K562 (cell line): ENCODE measurements around the gene EIPR1. TPM values are rescaled to one million over a fixed set of nuclear protein-coding genes. Genes with fewer than 3 reads are reported as not detected.

Experiments
- ATAC-seq: fragments of 200-7000 bp; cut with Tn5 transposase; 3 replicates; pipeline ENCODE4 v1.9.1; 2020; ENCODE audit warnings: moderate library complexity
- BruUV-seq: library from RNA; stranded (reverse); fragments of 400-500 nt; replicated peaks from 2 replicates; lab custom pipeline; 2021; lab: Mats Ljungman, UMichigan
- CTCF ChIA-PET: fragments of 300-600 bp; formaldehyde crosslinking; extraction: SDS; loops from one replicate; lab custom pipeline; 2021; ENCODE audit warnings: low intra/inter-chr PET ratio; lab: Yijun Ruan, JAX
- POLR2A ChIA-PET: fragments of 300-600, 350-650 bp; sonication (Branson Sonifier 250); formaldehyde crosslinking; extraction: SDS; loops from one replicate; lab custom pipeline; 2021; ENCODE audit warnings: antibody characterized with exemption, inconsistent platforms; lab: Yijun Ruan, JAX
- DNase-seq, 4 experiments: peaks; one replicate each; pipeline versions ENCODE4 v3.0.0 to v3.0.0-alpha.2; 2011 to 2018; ENCODE audit warnings: low spot score in 3 of 4, mixed read lengths in 3 of 4; ENCODE audit errors: extremely low read depth in 1 of 4
- FAIRE-seq: peaks from 2 replicates; lab custom pipeline; 2011; peaks lifted over from hg19 to GRCh38; lab: Jason Lieb, UNC
- H2AFZ ChIP-seq: 2 replicates; pipeline ENCODE4 v1.6.0; 2011; ENCODE audit warnings: low read depth, low read length, control low read depth, inconsistent platforms
- H3K27ac ChIP-seq: fragments of 200-600 bp; 3 replicates; pipeline ENCODE4 v1.8.0; 2011; ENCODE audit warnings: low read depth, mild to moderate bottlenecking, control low read depth, inconsistent platforms, low read length, moderate library complexity, mixed read lengths; ENCODE audit errors: extremely low read depth
- H3K27me3 ChIP-seq, 2 experiments: fragments of 300-600 bp in 1 of 2; 2 replicates in 1 of 2; 3 replicates in 1 of 2; pipeline versions ENCODE4 v1.6.0 to v1.8.0; 2011; ENCODE audit warnings: inconsistent platforms in 2 of 2, low read length in 2 of 2, mild to moderate bottlenecking in 1 of 2, mixed read lengths in 1 of 2, moderate library complexity in 1 of 2; ENCODE audit not compliant: control insufficient read depth in 2 of 2, insufficient read depth in 2 of 2
- H3K36me3 ChIP-seq: fragments of 300-600 bp; 3 replicates; pipeline ENCODE4 v1.8.0; 2011; ENCODE audit warnings: mild to moderate bottlenecking, low read length, inconsistent platforms; ENCODE audit not compliant: control insufficient read depth, insufficient read depth
- H3K4me1 ChIP-seq, 2 experiments: fragments of 200-600 bp in 1 of 2; replicated peaks in 1 of 2; 2 replicates in 1 of 2; 3 replicates in 1 of 2; pipeline versions ENCODE4 v1.5.1 to v1.8.0; 2011; ENCODE audit warnings: inconsistent platforms in 2 of 2, low read length in 2 of 2, mild to moderate bottlenecking in 1 of 2, mixed read lengths in 1 of 2, moderate library complexity in 1 of 2; ENCODE audit not compliant: control insufficient read depth in 2 of 2, insufficient read depth in 2 of 2
- H3K4me2 ChIP-seq: 2 replicates; pipeline ENCODE4 v1.6.1; 2011; ENCODE audit warnings: low read length, control low read depth, inconsistent platforms, mixed read lengths; ENCODE audit not compliant: insufficient read depth
- H3K4me3 ChIP-seq: fragments of 200-600 bp; sonication (generic), shearing (Covaris generic); 2 replicates; pipeline ENCODE4 v1.5.1; 2016; ENCODE audit warnings: control low read depth, inconsistent platforms
- H3K79me2 ChIP-seq: fragments of 200-600 bp; 3 replicates; pipeline ENCODE4 v1.8.0; 2011; ENCODE audit warnings: low read length, inconsistent platforms; ENCODE audit not compliant: control insufficient read depth, insufficient read depth
- H3K9ac ChIP-seq, 2 experiments: 2 replicates each; pipeline versions ENCODE4 v1.6.0 to v1.6.1; 2011; ENCODE audit warnings: low read depth in 2 of 2, low read length in 2 of 2, control low read depth in 1 of 2, inconsistent platforms in 1 of 2, mild to moderate bottlenecking in 1 of 2, mixed read lengths in 1 of 2; ENCODE audit not compliant: insufficient read depth in 1 of 2
- H3K9me1 ChIP-seq: one replicate; pipeline ENCODE4 v1.6.0; 2011; ENCODE audit warnings: inconsistent platforms, mild to moderate bottlenecking, low read length, moderate library complexity; ENCODE audit not compliant: control insufficient read depth, insufficient read depth
- H3K9me3 ChIP-seq: replicated peaks from 2 replicates; pipeline ENCODE4 v1.5.1; 2011; ENCODE audit warnings: low read depth, low read length, inconsistent platforms; ENCODE audit not compliant: control insufficient read depth, insufficient read depth
- H4K20me1 ChIP-seq: replicated peaks from 2 replicates; pipeline ENCODE4 v1.6.1; 2011; ENCODE audit warnings: low read length, inconsistent platforms, mixed read lengths; ENCODE audit not compliant: control insufficient read depth, insufficient read depth
- FOXK1 ChIP-seq: sonication (generic); formaldehyde crosslinking; IDR thresholded peaks from 2 replicates; pipeline ENCODE4 v1.8.0; 2022; ENCODE audit warnings: missing genetic modification reagents, mild to moderate bottlenecking, borderline replicate concordance
- GATAD2B ChIP-seq: fragments of 450-650 bp; IDR thresholded peaks from 2 replicates; pipeline ENCODE4 v1.6.1; 2017; ENCODE audit warnings: mild to moderate bottlenecking, borderline replicate concordance
- SMARCC2 ChIP-seq: fragments of 450-650 bp; IDR thresholded peaks from 2 replicates; pipeline ENCODE4 v1.6.1; 2017; ENCODE audit warnings: antibody characterized with exemption, moderate library complexity, mild to moderate bottlenecking, low read depth
- SNRNP70 ChIP-seq: fragments of 200-400 bp; formaldehyde crosslinking; optimal IDR thresholded peaks from 2 replicates; pipeline ENCODE3; 2017; ENCODE audit warnings: low read depth, low read length
- SOX6 ChIP-seq: fragments of 450-650 bp; IDR thresholded peaks from 2 replicates; pipeline ENCODE4 v1.6.1; 2014; ENCODE audit warnings: mild to moderate bottlenecking
- TCF3 ChIP-seq: sonication (generic); formaldehyde crosslinking; IDR thresholded peaks from 2 replicates; pipeline ENCODE4 v1.4.0; 2020; ENCODE audit warnings: mild to moderate bottlenecking, missing genetic modification reagents
- ZNF174 ChIP-seq: fragments of 250-450 bp; sonication (Bioruptor Pico); IDR thresholded peaks from 2 replicates; pipeline ENCODE4 v1.4.0; 2020; ENCODE audit warnings: mild to moderate bottlenecking
- ZNF212 ChIP-seq: fragments of 450-650 bp; formaldehyde crosslinking; IDR thresholded peaks from 2 replicates; pipeline ENCODE4 v1.4.0; 2020; ENCODE audit warnings: mild to moderate bottlenecking
- WGBS: fragments of 100-300 bp; shearing (Covaris generic); methylation state at CpG from one replicate; pipeline ENCODE4 v1.1.6; 2016; ENCODE audit warnings: low coverage, mixed read lengths; ENCODE audit not compliant: insufficient coverage; ENCODE audit errors: missing lambda C conversion rate; 5-methylcytosine and 5-hydroxymethylcytosine counted together
- in situ Hi-C: fragments of 300-500 bp; cut with MboI; formaldehyde crosslinking; loops from 4 replicates; pipeline ENCODE4 v1.15.0; 2018; ENCODE audit warnings: inconsistent platforms, mixed read lengths
- intact Hi-C: fragments of 100-400 bp; cut with micrococcal nuclease; formaldehyde crosslinking; loops from 2 replicates; pipeline ENCODE4 v1.14.2; 2022
- polyA plus RNA-seq, 8 experiments: library from polyadenylated mRNA; depleted of rRNA in 4 of 8; stranded (reverse) in 5 of 8; unstranded in 3 of 8; fragments of >200 nt; fragmentation: Nextera tagmentation in 2 of 8; fragmentation: Illumina TruSeq in 1 of 8; extraction: Ambion mirVana in 2 of 8; extraction: Trizol in 1 of 8; gene quantifications; 2 replicates each; pipeline versions ENCODE4 v1.2.1 to v1.2.3, GENCODE V29; 2011 to 2014; ENCODE audit warnings: inconsistent platforms in 1 of 8, missing spikeins in 1 of 8
- total RNA-seq, 7 experiments: library from RNA; depleted of rRNA in 6 of 7; stranded (reverse); fragments of >200 nt in 6 of 7; fragmentation: Illumina TruSeq in 2 of 7; extraction: Trizol in 2 of 7; gene quantifications; 2 replicates each; pipeline versions ENCODE4 v1.2.1 to v1.2.3, GENCODE V29; 2011 to 2021; ENCODE audit warnings: low replicate concordance in 1 of 7
- TF ChIP-seq, protein P1 (sequence below): sonication (generic); formaldehyde crosslinking; IDR thresholded peaks from 2 replicates; pipeline ENCODE4 v1.8.1; 2023; ENCODE audit warnings: mild to moderate bottlenecking, missing genetic modification reagents, moderate library complexity
- TF ChIP-seq, protein P2 (sequence below): fragments of 450-650 bp; IDR thresholded peaks from 2 replicates; pipeline ENCODE4 v1.6.1; 2016
- TF ChIP-seq, protein P3 (sequence below), 2 experiments: IDR thresholded peaks; 2 replicates each; pipeline ENCODE4 v1.6.1; 2012; ENCODE audit warnings: improper control_type of control experiment in 2 of 2, low read depth in 2 of 2, low read length in 2 of 2, borderline replicate concordance in 1 of 2
- TF ChIP-seq, protein P4 (sequence below): fragments of 250-450 bp; sonication (Bioruptor Pico); IDR thresholded peaks from 2 replicates; pipeline ENCODE4 v1.8.0; 2021; ENCODE audit warnings: moderate library complexity, mild to moderate bottlenecking, inconsistent platforms

Gene EIPR1
- total and polyA plus RNA-seq, 9 of the 15 experiments (the other 6 are each of a cell fraction or from before 2014, with no cell fraction given) = 19.9 to 54.4 (median 35.9) TPM

DNA sequence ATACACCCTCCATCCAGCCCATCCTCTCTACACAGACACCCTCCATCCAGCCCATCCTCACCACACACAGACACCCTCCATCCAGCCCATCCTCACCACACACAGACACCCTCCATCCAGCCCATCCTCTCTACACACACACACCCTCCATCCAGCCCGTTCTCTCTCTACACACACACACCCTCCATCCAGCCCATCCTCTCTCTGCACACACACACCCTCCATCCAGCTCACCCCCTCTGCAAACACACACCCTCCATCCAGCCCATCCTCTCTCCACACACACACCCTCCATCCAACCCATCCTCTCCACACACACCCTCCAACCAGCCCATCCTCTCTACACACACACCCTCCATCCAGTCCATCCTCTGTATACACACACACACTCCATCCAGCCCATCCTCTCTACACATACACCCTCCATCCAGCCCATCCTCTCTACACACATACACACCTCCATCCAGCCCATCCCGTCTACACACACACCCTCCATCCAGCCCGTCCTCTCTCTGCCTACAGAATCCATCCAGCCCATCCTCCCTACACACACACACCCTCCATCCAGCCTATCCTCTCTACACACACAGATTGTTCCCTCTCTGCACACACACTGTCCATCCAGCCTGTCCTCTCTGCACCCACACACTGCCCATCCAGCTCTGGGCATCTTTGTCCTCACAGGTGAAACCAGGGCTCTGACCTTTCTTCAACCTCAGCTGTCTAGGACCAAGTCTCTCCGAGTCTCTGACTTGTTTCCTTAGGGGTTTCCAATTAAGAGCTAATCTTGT, 81.2 kb downstream of the EIPR1 start:
- DNase-seq = no peak
- Histone ChIP-seq H3K9ac (no peak overlapping the region), H4K20me1 (peaks cover 4% of the 10 kb centered on the region), H3K36me3 (peaks cover under 1% of the 10 kb centered on the region; the same call in 2 of the 3 replicates), H3K27me3 (no peaks in the 10 kb centered on the region), H3K9me3 (no peaks in the 10 kb centered on the region), H2AFZ (no peak overlapping the region), H3K79me2 (no peaks in the 10 kb centered on the region), H3K9me1 (no peaks in the 10 kb centered on the region), H3K27ac (no peak overlapping the region), H3K4me3 (no peak overlapping the region), H3K4me2 (no peak overlapping the region), H3K4me1 (peaks cover 0 to 4% of the 10 kb centered on the region in 2 experiments; a peak in 2 of 5 replicates)
- ChIA-PET CTCF (no interaction called here), POLR2A (interaction anchor here (0.6 kb wide), 1 partner anchor 46 kb away, joined by 4 read pairs; no protein-coding TSS in a partner anchor)
- WGBS = 41% methylated on average over 3 of the region's 4 CpGs
- ATAC-seq = no peak
- in situ Hi-C loops (no loop called here), intact Hi-C loops (no loop called here)
- BruUV-seq = no TSS peak
- FAIRE-seq = no peak
- TF ChIP-seq, protein P1, sequence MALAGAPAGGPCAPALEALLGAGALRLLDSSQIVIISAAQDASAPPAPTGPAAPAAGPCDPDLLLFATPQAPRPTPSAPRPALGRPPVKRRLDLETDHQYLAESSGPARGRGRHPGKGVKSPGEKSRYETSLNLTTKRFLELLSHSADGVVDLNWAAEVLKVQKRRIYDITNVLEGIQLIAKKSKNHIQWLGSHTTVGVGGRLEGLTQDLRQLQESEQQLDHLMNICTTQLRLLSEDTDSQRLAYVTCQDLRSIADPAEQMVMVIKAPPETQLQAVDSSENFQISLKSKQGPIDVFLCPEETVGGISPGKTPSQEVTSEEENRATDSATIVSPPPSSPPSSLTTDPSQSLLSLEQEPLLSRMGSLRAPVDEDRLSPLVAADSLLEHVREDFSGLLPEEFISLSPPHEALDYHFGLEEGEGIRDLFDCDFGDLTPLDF = no peak
- TF ChIP-seq, protein P2, sequence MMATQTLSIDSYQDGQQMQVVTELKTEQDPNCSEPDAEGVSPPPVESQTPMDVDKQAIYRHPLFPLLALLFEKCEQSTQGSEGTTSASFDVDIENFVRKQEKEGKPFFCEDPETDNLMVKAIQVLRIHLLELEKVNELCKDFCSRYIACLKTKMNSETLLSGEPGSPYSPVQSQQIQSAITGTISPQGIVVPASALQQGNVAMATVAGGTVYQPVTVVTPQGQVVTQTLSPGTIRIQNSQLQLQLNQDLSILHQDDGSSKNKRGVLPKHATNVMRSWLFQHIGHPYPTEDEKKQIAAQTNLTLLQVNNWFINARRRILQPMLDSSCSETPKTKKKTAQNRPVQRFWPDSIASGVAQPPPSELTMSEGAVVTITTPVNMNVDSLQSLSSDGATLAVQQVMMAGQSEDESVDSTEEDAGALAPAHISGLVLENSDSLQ = no peak
- TF ChIP-seq ZNF174 (CRISPR knock-in tag) = no peak
- no peak for TF ChIP-seq SMARCC2
- TF ChIP-seq GATAD2B = no peak
- no peak for TF ChIP-seq SNRNP70
- TF ChIP-seq TCF3 (CRISPR knock-in tag) = no peak
- TF ChIP-seq, protein P3, sequence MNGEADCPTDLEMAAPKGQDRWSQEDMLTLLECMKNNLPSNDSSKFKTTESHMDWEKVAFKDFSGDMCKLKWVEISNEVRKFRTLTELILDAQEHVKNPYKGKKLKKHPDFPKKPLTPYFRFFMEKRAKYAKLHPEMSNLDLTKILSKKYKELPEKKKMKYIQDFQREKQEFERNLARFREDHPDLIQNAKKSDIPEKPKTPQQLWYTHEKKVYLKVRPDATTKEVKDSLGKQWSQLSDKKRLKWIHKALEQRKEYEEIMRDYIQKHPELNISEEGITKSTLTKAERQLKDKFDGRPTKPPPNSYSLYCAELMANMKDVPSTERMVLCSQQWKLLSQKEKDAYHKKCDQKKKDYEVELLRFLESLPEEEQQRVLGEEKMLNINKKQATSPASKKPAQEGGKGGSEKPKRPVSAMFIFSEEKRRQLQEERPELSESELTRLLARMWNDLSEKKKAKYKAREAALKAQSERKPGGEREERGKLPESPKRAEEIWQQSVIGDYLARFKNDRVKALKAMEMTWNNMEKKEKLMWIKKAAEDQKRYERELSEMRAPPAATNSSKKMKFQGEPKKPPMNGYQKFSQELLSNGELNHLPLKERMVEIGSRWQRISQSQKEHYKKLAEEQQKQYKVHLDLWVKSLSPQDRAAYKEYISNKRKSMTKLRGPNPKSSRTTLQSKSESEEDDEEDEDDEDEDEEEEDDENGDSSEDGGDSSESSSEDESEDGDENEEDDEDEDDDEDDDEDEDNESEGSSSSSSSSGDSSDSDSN (IDR thresholded peaks at IDR 0.05; ENCODE audit: borderline replicate concordance in 1 of 2, low read depth in 2 of 2, low read length in 2 of 2) = no peak
- no peak for TF ChIP-seq FOXK1 (CRISPR knock-in tag)
- TF ChIP-seq ZNF212 (CRISPR knock-in tag) = no peak
- TF ChIP-seq, protein P4, sequence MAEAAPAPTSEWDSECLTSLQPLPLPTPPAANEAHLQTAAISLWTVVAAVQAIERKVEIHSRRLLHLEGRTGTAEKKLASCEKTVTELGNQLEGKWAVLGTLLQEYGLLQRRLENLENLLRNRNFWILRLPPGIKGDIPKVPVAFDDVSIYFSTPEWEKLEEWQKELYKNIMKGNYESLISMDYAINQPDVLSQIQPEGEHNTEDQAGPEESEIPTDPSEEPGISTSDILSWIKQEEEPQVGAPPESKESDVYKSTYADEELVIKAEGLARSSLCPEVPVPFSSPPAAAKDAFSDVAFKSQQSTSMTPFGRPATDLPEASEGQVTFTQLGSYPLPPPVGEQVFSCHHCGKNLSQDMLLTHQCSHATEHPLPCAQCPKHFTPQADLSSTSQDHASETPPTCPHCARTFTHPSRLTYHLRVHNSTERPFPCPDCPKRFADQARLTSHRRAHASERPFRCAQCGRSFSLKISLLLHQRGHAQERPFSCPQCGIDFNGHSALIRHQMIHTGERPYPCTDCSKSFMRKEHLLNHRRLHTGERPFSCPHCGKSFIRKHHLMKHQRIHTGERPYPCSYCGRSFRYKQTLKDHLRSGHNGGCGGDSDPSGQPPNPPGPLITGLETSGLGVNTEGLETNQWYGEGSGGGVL (CRISPR knock-in tag) = no peak
- TF ChIP-seq SOX6 = no peak
